ENCODE measurements around the gene CDK11A. TPM values are rescaled to one million over a fixed set of nuclear protein-coding genes. Genes with fewer than 3 reads are reported as not detected.
"Not testable (repeated sequence)": the region's sequence is repeated elsewhere in the genome, so short reads cannot be mapped to it uniquely, and the experiment has no call there.

The CDK11A gene
- total RNA-seq, 1 donor from 2014 or later: 25.9 TPM

- DNase-seq (ENCODE audit: extremely low read depth, low read depth, low spot score): not testable (repeated sequence)
Measured at GRCh38 chr1:1664318-1664717, 59.8 kb downstream of the CDK11A start.

- not testable (repeated sequence) for DNase-seq (ENCODE audit: extremely low read depth, low read depth, low spot score)
Measured at GRCh38 chr1:1662830-1663560, 61.2 kb downstream of the CDK11A start.

DNA sequence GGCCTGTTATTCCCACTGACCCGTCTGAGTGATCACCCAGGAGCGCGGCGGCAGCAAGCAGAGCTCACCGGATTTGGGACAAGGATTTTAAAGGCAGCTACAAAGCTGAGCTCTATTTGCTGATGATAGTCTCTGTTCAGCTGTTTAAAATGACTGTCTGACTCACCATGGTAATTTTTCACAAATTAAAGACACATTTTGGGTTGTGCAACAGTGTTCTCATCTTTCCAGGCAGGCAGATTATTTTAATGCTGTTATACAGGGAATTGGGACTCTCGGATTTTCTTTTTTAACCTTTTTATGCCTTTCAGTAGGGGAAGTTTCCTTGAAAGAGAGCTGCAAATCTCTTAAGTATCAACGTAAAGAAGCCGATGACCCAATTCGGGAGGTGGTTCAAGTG, 61.8 kb downstream of the CDK11A start:
- not testable (repeated sequence) for DNase-seq (ENCODE audit: extremely low read depth, low read depth, low spot score)

DNA sequence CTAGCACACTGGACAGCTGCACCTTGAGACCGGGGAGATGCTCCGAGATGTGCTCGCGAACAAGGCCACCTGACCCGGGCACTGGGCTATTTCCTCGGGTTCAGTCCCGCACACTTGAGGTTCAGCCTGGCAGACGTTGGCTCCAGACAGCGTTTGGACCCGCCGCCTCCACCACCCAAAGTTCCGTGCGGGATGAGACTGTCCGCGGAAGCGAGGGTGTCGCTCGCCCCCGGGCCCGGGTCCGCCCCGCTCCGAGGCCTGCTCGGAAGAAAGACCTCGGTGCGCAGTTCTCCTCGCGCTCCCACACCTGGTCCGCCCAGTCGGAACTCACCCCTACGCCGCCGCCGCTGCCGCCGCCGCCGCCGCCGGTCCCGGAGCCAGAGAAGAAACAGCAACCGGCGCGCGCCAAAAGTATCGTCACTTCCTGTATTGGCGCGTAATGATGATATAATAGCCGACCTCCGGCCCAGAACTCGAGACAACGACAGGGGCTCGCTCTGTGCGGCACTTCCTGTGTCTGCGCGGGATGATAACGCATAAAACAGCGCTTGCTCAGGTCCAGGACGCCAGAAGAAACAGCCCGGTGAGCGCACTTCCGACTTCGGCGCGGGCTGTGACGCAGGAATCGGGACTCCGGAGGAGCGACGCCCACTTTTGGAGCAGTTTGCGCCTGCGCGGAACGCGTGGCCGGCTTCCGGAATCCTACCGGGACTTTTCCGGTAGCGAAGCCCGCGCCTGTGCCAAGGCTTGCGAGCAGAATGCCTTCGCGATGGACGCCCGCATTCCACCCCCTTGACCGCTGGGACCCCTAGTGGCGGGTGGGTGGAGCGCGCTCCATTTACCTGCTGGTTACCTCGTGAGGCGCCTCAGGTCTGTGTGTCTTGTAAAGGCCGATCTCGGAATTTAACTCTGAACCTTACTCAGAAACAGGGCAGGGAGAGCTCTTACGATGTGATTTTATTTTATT, 65.3 kb downstream of the CDK11A start, which contains the start of gene CDK11B:
CDK11B (minus strand) TSS at position 422 of the 967 bp plus-strand sequence. CDS start 1,519 bp downstream, outside the sequence.
- peak; percentile 68 for DNase-seq (ENCODE audit: extremely low read depth, low read depth, low spot score)

Other genes starting within 250 kb of the CDK11A start
- gene ATAD3A, start 212.2 kb downstream of the CDK11A start, total RNA-seq: 48.3 and 54.5 TPM in 2 replicates
- 1.7 and 3.4 TPM in 2 replicates for gene TMEM240, start 183.7 kb downstream of the CDK11A start, total RNA-seq
- 106 and 136 TPM in 2 replicates for gene SSU72, start 149.5 kb downstream of the CDK11A start, total RNA-seq
- 5.2 and 9.9 TPM in 2 replicates for gene FNDC10, start 124.2 kb downstream of the CDK11A start, total RNA-seq
- gene MIB2, start 108.9 kb downstream of the CDK11A start, total RNA-seq: 56.8 and 81.2 TPM in 2 replicates
- 0.58 and 3.2 TPM in 2 replicates for gene MMP23B, start 92.2 kb downstream of the CDK11A start, total RNA-seq
- gene CDK11B, start 65.4 kb downstream of the CDK11A start, total RNA-seq: 13.5 and 24.3 TPM in 2 replicates
- gene SLC35E2B, start 31.6 kb downstream of the CDK11A start, total RNA-seq: 40.0 and 62.2 TPM in 2 replicates
- 91.0 and 134 TPM in 2 replicates for gene NADK, start 54.1 kb upstream of the CDK11A start, total RNA-seq
- 211 and 291 TPM in 2 replicates for gene GNB1, start 166.7 kb upstream of the CDK11A start, total RNA-seq
- gene CALML6, start 190.9 kb upstream of the CDK11A start, total RNA-seq: 0.18 and 1.4 TPM in 2 replicates
- 0.18 TPM in 1 of 2 replicates, not detected in the other for gene TMEM52, start 194.9 kb upstream of the CDK11A start, total RNA-seq

Measured in glomerular endothelial cell (primary cell).